K562 (cell line): ENCODE results near the gene STK25. TPM values are rescaled to one million over a fixed set of nuclear protein-coding genes. Genes with fewer than 3 reads are reported as not detected.

ENCODE experiments used
- ATAC-seq: fragments of 200-7000 bp; cut with Tn5 transposase; 3 replicates; pipeline ENCODE4 v1.9.1; 2020; ENCODE audit warnings: moderate library complexity
- BruUV-seq: library from RNA; stranded (reverse); fragments of 400-500 nt; replicated peaks from 2 replicates; lab custom pipeline; 2021; lab: Mats Ljungman, UMichigan
- CTCF ChIA-PET: fragments of 300-600 bp; formaldehyde crosslinking; extraction: SDS; loops from one replicate; lab custom pipeline; 2021; ENCODE audit warnings: low intra/inter-chr PET ratio; lab: Yijun Ruan, JAX
- POLR2A ChIA-PET: fragments of 300-600, 350-650 bp; sonication (Branson Sonifier 250); formaldehyde crosslinking; extraction: SDS; loops from one replicate; lab custom pipeline; 2021; ENCODE audit warnings: antibody characterized with exemption, inconsistent platforms; lab: Yijun Ruan, JAX
- DNase-seq, 4 experiments: peaks; one replicate each; pipeline versions ENCODE4 v3.0.0 to v3.0.0-alpha.2; 2011 to 2018; ENCODE audit warnings: low spot score in 3 of 4, mixed read lengths in 3 of 4; ENCODE audit errors: extremely low read depth in 1 of 4
- FAIRE-seq: peaks from 2 replicates; lab custom pipeline; 2011; peaks lifted over from hg19 to GRCh38; lab: Jason Lieb, UNC
- H2AFZ ChIP-seq: 2 replicates; pipeline ENCODE4 v1.6.0; 2011; ENCODE audit warnings: low read depth, low read length, control low read depth, inconsistent platforms
- H3K27ac ChIP-seq: fragments of 200-600 bp; 3 replicates; pipeline ENCODE4 v1.8.0; 2011; ENCODE audit warnings: low read depth, mild to moderate bottlenecking, control low read depth, inconsistent platforms, low read length, moderate library complexity, mixed read lengths; ENCODE audit errors: extremely low read depth
- H3K27me3 ChIP-seq, 2 experiments: fragments of 300-600 bp in 1 of 2; 2 replicates in 1 of 2; 3 replicates in 1 of 2; pipeline versions ENCODE4 v1.6.0 to v1.8.0; 2011; ENCODE audit warnings: inconsistent platforms in 2 of 2, low read length in 2 of 2, mild to moderate bottlenecking in 1 of 2, mixed read lengths in 1 of 2, moderate library complexity in 1 of 2; ENCODE audit not compliant: control insufficient read depth in 2 of 2, insufficient read depth in 2 of 2
- H3K36me3 ChIP-seq: fragments of 300-600 bp; 3 replicates; pipeline ENCODE4 v1.8.0; 2011; ENCODE audit warnings: mild to moderate bottlenecking, low read length, inconsistent platforms; ENCODE audit not compliant: control insufficient read depth, insufficient read depth
- H3K4me1 ChIP-seq, 2 experiments: fragments of 200-600 bp in 1 of 2; replicated peaks in 1 of 2; 2 replicates in 1 of 2; 3 replicates in 1 of 2; pipeline versions ENCODE4 v1.5.1 to v1.8.0; 2011; ENCODE audit warnings: inconsistent platforms in 2 of 2, low read length in 2 of 2, mild to moderate bottlenecking in 1 of 2, mixed read lengths in 1 of 2, moderate library complexity in 1 of 2; ENCODE audit not compliant: control insufficient read depth in 2 of 2, insufficient read depth in 2 of 2
- H3K4me2 ChIP-seq: 2 replicates; pipeline ENCODE4 v1.6.1; 2011; ENCODE audit warnings: low read length, control low read depth, inconsistent platforms, mixed read lengths; ENCODE audit not compliant: insufficient read depth
- H3K4me3 ChIP-seq: fragments of 200-600 bp; sonication (generic), shearing (Covaris generic); 2 replicates; pipeline ENCODE4 v1.5.1; 2016; ENCODE audit warnings: control low read depth, inconsistent platforms
- H3K79me2 ChIP-seq: fragments of 200-600 bp; 3 replicates; pipeline ENCODE4 v1.8.0; 2011; ENCODE audit warnings: low read length, inconsistent platforms; ENCODE audit not compliant: control insufficient read depth, insufficient read depth
- H3K9ac ChIP-seq, 2 experiments: 2 replicates each; pipeline versions ENCODE4 v1.6.0 to v1.6.1; 2011; ENCODE audit warnings: low read depth in 2 of 2, low read length in 2 of 2, control low read depth in 1 of 2, inconsistent platforms in 1 of 2, mild to moderate bottlenecking in 1 of 2, mixed read lengths in 1 of 2; ENCODE audit not compliant: insufficient read depth in 1 of 2
- H3K9me1 ChIP-seq: one replicate; pipeline ENCODE4 v1.6.0; 2011; ENCODE audit warnings: inconsistent platforms, mild to moderate bottlenecking, low read length, moderate library complexity; ENCODE audit not compliant: control insufficient read depth, insufficient read depth
- H3K9me3 ChIP-seq: replicated peaks from 2 replicates; pipeline ENCODE4 v1.5.1; 2011; ENCODE audit warnings: low read depth, low read length, inconsistent platforms; ENCODE audit not compliant: control insufficient read depth, insufficient read depth
- H4K20me1 ChIP-seq: replicated peaks from 2 replicates; pipeline ENCODE4 v1.6.1; 2011; ENCODE audit warnings: low read length, inconsistent platforms, mixed read lengths; ENCODE audit not compliant: control insufficient read depth, insufficient read depth
- BDP1 ChIP-seq: IDR thresholded peaks from 3 replicates; pipeline ENCODE4 v1.6.1; 2011; ENCODE audit not compliant: insufficient read length, insufficient read depth
- DEAF1 ChIP-seq: fragments of 450-650 bp; formaldehyde crosslinking; IDR thresholded peaks from 2 replicates; pipeline ENCODE4 v1.4.0; 2020; ENCODE audit warnings: mild to moderate bottlenecking, moderate library complexity
- MAX ChIP-seq: sonication (generic); formaldehyde crosslinking; IDR thresholded peaks from 2 replicates; pipeline ENCODE4 v1.9.0; 2022; ENCODE audit warnings: mild to moderate bottlenecking, missing genetic modification reagents
- MECOM ChIP-seq: fragments of 250-450 bp; sonication (Bioruptor Pico); IDR thresholded peaks from 2 replicates; pipeline ENCODE4 v1.8.0; 2022; ENCODE audit warnings: inconsistent platforms
- PKNOX1 ChIP-seq: fragments of 450-650 bp; IDR thresholded peaks from 2 replicates; pipeline ENCODE4 v1.6.1; 2016
- SMAD3 ChIP-seq: fragments of 450-650 bp; formaldehyde crosslinking; conservative IDR thresholded peaks from 2 replicates; pipeline ENCODE4 v1.4.0; 2020; ENCODE audit warnings: mild to moderate bottlenecking
- SMAD4 ChIP-seq: fragments of 250-450 bp; sonication (Bioruptor Pico); conservative IDR thresholded peaks from 2 replicates; pipeline ENCODE4 v1.8.0; 2021; ENCODE audit warnings: inconsistent platforms, mild to moderate bottlenecking, moderate library complexity
- TAF9B ChIP-seq: fragments of 450-650 bp; IDR thresholded peaks from 2 replicates; pipeline ENCODE4 v1.6.1; 2018; ENCODE audit warnings: mild to moderate bottlenecking; ENCODE audit not compliant: partially characterized antibody
- TRIM28 ChIP-seq: fragments of 450-650 bp; IDR thresholded peaks from 2 replicates; pipeline ENCODE4 v1.6.1; 2017
- ZNF134 ChIP-seq: fragments of 250-450 bp; sonication (Bioruptor Pico); conservative IDR thresholded peaks from 2 replicates; pipeline ENCODE4 v1.4.0; 2020
- WGBS: fragments of 100-300 bp; shearing (Covaris generic); methylation state at CpG from one replicate; pipeline ENCODE4 v1.1.6; 2016; ENCODE audit warnings: low coverage, mixed read lengths; ENCODE audit not compliant: insufficient coverage; ENCODE audit errors: missing lambda C conversion rate; 5-methylcytosine and 5-hydroxymethylcytosine counted together
- in situ Hi-C: fragments of 300-500 bp; cut with MboI; formaldehyde crosslinking; loops from 4 replicates; pipeline ENCODE4 v1.15.0; 2018; ENCODE audit warnings: inconsistent platforms, mixed read lengths
- intact Hi-C: fragments of 100-400 bp; cut with micrococcal nuclease; formaldehyde crosslinking; loops from 2 replicates; pipeline ENCODE4 v1.14.2; 2022
- polyA plus RNA-seq, 8 experiments: library from polyadenylated mRNA; depleted of rRNA in 4 of 8; stranded (reverse) in 5 of 8; unstranded in 3 of 8; fragments of >200 nt; fragmentation: Nextera tagmentation in 2 of 8; fragmentation: Illumina TruSeq in 1 of 8; extraction: Ambion mirVana in 2 of 8; extraction: Trizol in 1 of 8; gene quantifications; 2 replicates each; pipeline versions ENCODE4 v1.2.1 to v1.2.3, GENCODE V29; 2011 to 2014; ENCODE audit warnings: inconsistent platforms in 1 of 8, missing spikeins in 1 of 8
- total RNA-seq, 7 experiments: library from RNA; depleted of rRNA in 6 of 7; stranded (reverse); fragments of >200 nt in 6 of 7; fragmentation: Illumina TruSeq in 2 of 7; extraction: Trizol in 2 of 7; gene quantifications; 2 replicates each; pipeline versions ENCODE4 v1.2.1 to v1.2.3, GENCODE V29; 2011 to 2021; ENCODE audit warnings: low replicate concordance in 1 of 7

The STK25 gene
- total and polyA plus RNA-seq, 9 of the 15 experiments (the other 6 are each of a cell fraction or from before 2014, with no cell fraction given) = 5.4 to 177 (median 116) TPM

- TF ChIP-seq ZNF134 (CRISPR knock-in tag) = no peak
- TF ChIP-seq, all 486 proteins: peak for 0
Observed at GRCh38 chr2:241459520-241459919, 48.9 kb downstream of the STK25 start (continued).

GRCh38 chr2:241458687-241459086, 49.7 kb downstream of the STK25 start:
- TF ChIP-seq SMAD3 (no peak), SMAD4 (CRISPR knock-in tag) (no peak), BDP1 (no peak), MECOM (CRISPR knock-in tag) (no peak), PKNOX1 (no peak), MAX (CRISPR knock-in tag) (no peak), TRIM28 (no peak), DEAF1 (CRISPR knock-in tag) (no peak), TAF9B (no peak)
- TF ChIP-seq, all 486 proteins: peak for 0
- Histone ChIP-seq H2AFZ (no peak overlapping the region), H3K4me2 (no peak overlapping the region), H3K36me3 (no peaks in the 10 kb centered on the region), H3K9me3 (no peaks in the 10 kb centered on the region), H3K4me3 (no peak overlapping the region), H3K79me2 (no peaks in the 10 kb centered on the region), H3K9ac (no peak overlapping the region), H3K27ac (no peak overlapping the region), H3K9me1 (no peaks in the 10 kb centered on the region), H3K27me3 (no peaks in the 10 kb centered on the region), H3K4me1 (peaks cover 0 to 13% of the 10 kb centered on the region in 2 experiments; a peak in 3 of 5 replicates), H4K20me1 (no peaks in the 10 kb centered on the region)
- intact Hi-C loops = no loop called here
- in situ Hi-C loops = no loop called here
- 66% methylated on average over 4 of the region's 5 CpGs for WGBS
- no peak for ATAC-seq
- ChIA-PET CTCF (no interaction called here), POLR2A (no interaction called here)
- no peak for FAIRE-seq
- DNase-seq = no peak
- BruUV-seq = no TSS peak
